ENCODE data around the gene GLDN. TPM values are rescaled to one million over a fixed set of nuclear protein-coding genes. Genes with fewer than 3 reads are reported as not detected.

Gene GLDN
- total and polyA plus RNA-seq, 2 of the 4 experiments (the other 2 are of a cell fraction) = under 0.01 TPM; not detected in 1

GRCh38 chr15:51335538-51336410 is 5.7 kb upstream of the GLDN start:
- ATAC-seq (ENCODE audit: low read depth) = no peak
- Histone ChIP-seq H3K9ac (ENCODE audit: low read depth, low read length) (no peak overlapping the region), H3K36me3 (ENCODE audit: control insufficient read depth, insufficient read depth, low read length) (no peaks in the 10 kb centered on the region), H3K27me3 (ENCODE audit: control insufficient read depth, insufficient read depth, low read length) (peaks cover 37% of the 10 kb centered on the region), H3K56ac (ENCODE audit: extremely low read depth, insufficient read depth, low read length) (no peak overlapping the region), H3K23ac (ENCODE audit: low read depth, low read length) (no peak overlapping the region), H4K5ac (ENCODE audit: low read depth, low read length) (no peak overlapping the region), H3K14ac (replicated peaks; ENCODE audit: low read depth, low read length) (no peak overlapping the region), H2BK5ac (ENCODE audit: low read depth, low read length, poor library complexity, severe bottlenecking) (no peak overlapping the region), H3K4me2 (ENCODE audit: low read depth, low read length) (no peak overlapping the region), H3K4me3 (ENCODE audit: insufficient read depth, low read depth, low read length) (no peak overlapping the region), H3K9me1 (ENCODE audit: insufficient read depth, low read length) (no peaks in the 10 kb centered on the region), H2BK15ac (ENCODE audit: low read depth, low read length) (no peak overlapping the region), H3K4me1 (ENCODE audit: control insufficient read depth, insufficient read depth, low read length) (no peaks in the 10 kb centered on the region; the same call in 1 of the 2 replicates), H3K27ac (ENCODE audit: insufficient read depth, low read length) (no peak overlapping the region), H2BK120ac (ENCODE audit: low read depth, low read length) (no peak overlapping the region), H2BK20ac (ENCODE audit: low read depth, low read length) (no peak overlapping the region), H3K79me1 (ENCODE audit: low read depth in 1 of 2, low read length in 2 of 2) (no peaks in the 10 kb centered on the region), H3K9me3 (ENCODE audit: control insufficient read depth, insufficient read depth, low read length) (no peaks in the 10 kb centered on the region), H3K4ac (ENCODE audit: low read depth, low read length) (no peak overlapping the region), H4K8ac (ENCODE audit: low read depth in 2 of 2, low read length in 2 of 2) (no peak overlapping the region), H2AK5ac (ENCODE audit: low read depth, low read length) (no peak overlapping the region), H4K91ac (ENCODE audit: insufficient read depth, low read depth, low read length) (no peak overlapping the region), H3K18ac (ENCODE audit: low read depth, low read length) (no peak overlapping the region), H4K20me1 (ENCODE audit: insufficient read depth, low read length) (no peaks in the 10 kb centered on the region), H2AFZ (replicated peaks; ENCODE audit: low read length, poor library complexity) (no peak overlapping the region), H2AK9ac (replicated peaks; ENCODE audit: low read depth, low read length, poor library complexity) (no peak overlapping the region)
- WGBS, 2 experiments (ENCODE audit: extremely low coverage in 2 of 2, insufficient read length in 1 of 2) = 80% methylated on average over 3 of the region's 9 CpGs; no CpG with 5 or more reads in 1 of the 2 experiments
- ChIA-PET POLR2A (ENCODE audit: unreplicated experiment) (no interaction called here), CTCF (no interaction called here)
- BruUV-seq (replicated peaks) = no TSS peak
- DNase-seq = no peak
- TF ChIP-seq RCOR1 (IDR thresholded peaks at IDR 0.05; ENCODE audit: insufficient replicate concordance, low read length) (no peak), CEBPB (IDR thresholded peaks at IDR 0.05; ENCODE audit: low read depth, low read length) (no peak), MAFK (IDR thresholded peaks at IDR 0.05; ENCODE audit: low read depth, low read length) (no peak), RAD21 (IDR thresholded peaks at IDR 0.05; ENCODE audit: low read length) (no peak), SMC3 (IDR thresholded peaks at IDR 0.05; ENCODE audit: low read depth, low read length) (no peak), RFX5 (IDR thresholded peaks at IDR 0.05; ENCODE audit: low read depth, low read length) (no peak), USF2 (IDR thresholded peaks at IDR 0.05; ENCODE audit: low read depth, low read length) (no peak), ELK1 (IDR thresholded peaks at IDR 0.05; ENCODE audit: borderline replicate concordance, low read depth, low read length) (no peak), CHD1 (IDR thresholded peaks at IDR 0.05; ENCODE audit: low read depth, low read length) (no peak)
- intact Hi-C loops (cut with micrococcal nuclease) (no loop called here), in situ Hi-C loops (cut with MboI; ENCODE audit: low sequenced_read_pairs) (no loop called here), dilution Hi-C loops (cut with HindIII; ENCODE audit: low sequenced_read_pairs, unreplicated experiment) (no loop called here)
